Ovary (tissue), 9 donors: ENCODE measurements around the gene CDC14A. TPM values are rescaled to one million over a fixed set of nuclear protein-coding genes. Genes with fewer than 3 reads are reported as not detected.

Experiments used
- DNase-seq, 5 donors: peaks; one replicate each; pipeline ENCODE4 v3.0.0-alpha.2; 2019 to 2020
- H3K27ac ChIP-seq, 2 donors: fragments of 200-600 bp; one replicate each; pipeline versions ENCODE4 v1.5.1 to v1.8.0; 2019 to 2022
- H3K27me3 ChIP-seq: fragments of 200-600 bp; one replicate; pipeline ENCODE4 v1.8.0; 2022
- H3K36me3 ChIP-seq: fragments of 200-600 bp; sonication (generic); one replicate; pipeline ENCODE4 v1.5.1; 2019
- H3K4me1 ChIP-seq: one replicate; pipeline ENCODE4 v1.8.1; 2013; ENCODE audit warnings: mild to moderate bottlenecking, moderate library complexity; ENCODE audit not compliant: insufficient read depth
- H3K4me3 ChIP-seq: fragments of 200-600 bp; sonication (generic); one replicate; pipeline ENCODE4 v1.5.1; 2017
- H3K9me3 ChIP-seq, 2 donors: fragments of 200-600 bp in 1 of 2; sonication (generic) in 1 of 2; one replicate each; pipeline versions ENCODE4 v1.5.1 to v1.8.1; 2013 to 2019; ENCODE audit warnings: mild to moderate bottlenecking in 1 of 2, moderate library complexity in 1 of 2
- CTCF ChIP-seq, 3 donors: fragments of 450-650 bp in 2 of 3; fragments of 200-600 bp in 1 of 3; IDR thresholded peaks; one replicate each; pipeline versions ENCODE4 v1.5.1 to v1.8.0; 2016 to 2022; ENCODE audit warnings: antibody characterized with exemption in 3 of 3, mild to moderate bottlenecking in 1 of 3
- EP300 ChIP-seq: sonication (generic); formaldehyde crosslinking; IDR thresholded peaks from one replicate; pipeline ENCODE4 v1.6.1; 2017; ENCODE audit warnings: antibody characterized with exemption
- POLR2A ChIP-seq: fragments of 450-650 bp; IDR thresholded peaks from one replicate; pipeline ENCODE4 v1.6.1; 2017; ENCODE audit warnings: antibody characterized with exemption, mild to moderate bottlenecking, moderate library complexity
- WGBS, 3 donors: extraction: QIAGEN DNeasy Blood & Tissue Kit in 1 of 3; methylation state at CpG; one replicate each; pipeline versions ENCODE4 v1.1.5 to v1.1.7; 2013 to 2017; 5-methylcytosine and 5-hydroxymethylcytosine counted together
- intact Hi-C, 4 donors: fragments of 100-400 bp; cut with DNase I; formaldehyde crosslinking; loops; one replicate each; pipeline versions ENCODE4 v1.11.0 to v1.15.1; 2022 to 2023
- polyA plus RNA-seq, 2 donors: library from polyadenylated mRNA; stranded (reverse); fragments of 200-250 nt in 1 of 2; fragments of 350-450 nt in 1 of 2; fragmentation: Illumina TruSeq in 1 of 2; extraction: RNeasy Lipid Tissue Mini Kit (QIAGEN cat#74804) in 1 of 2; gene quantifications; one replicate each; pipeline ENCODE4 v1.2.3, GENCODE V29; 2013 to 2014
- total RNA-seq, 7 donors: library from RNA; depleted of rRNA in 2 of 7; stranded (reverse); fragments of >200 nt in 2 of 7; fragmentation: NEBNext Ultra II Directional in 3 of 7; extraction: Animal tissue kit (Norgen Biotek cat#: 25700) in 3 of 7; gene quantifications; one replicate each; pipeline versions ENCODE4 v1.1.0 to v1.2.4, GENCODE V29; 2016 to 2023
- donor health status: DM: no; HTN: no; CAD: no; lungs with moderate emphysema.
- donor health status: DM: no; HTN: no; CAD: no.
- donor health status: Bipolar disorder and iron deficiency.
- donor health status: DM: yes; HTN: yes; CAD: no.
- donor health status: DM: no; HTN: no; CAD: no.
- donor health status: DM: yes; HTN: yes; CAD: no.

CDC14A gene
- total and polyA plus RNA-seq, 9 donors, result 4.6 to 47.4 (median 8.6) TPM

- Histone ChIP-seq H3K27me3 (no peaks in the 10 kb centered on the region), H3K4me3 (no peak overlapping the region), H3K9me3 (no peaks in the 10 kb centered on the region), H3K36me3 (no peaks in the 10 kb centered on the region), H3K27ac (no peak overlapping the region), H3K4me1 (no peaks in the 10 kb centered on the region)
- no peak for DNase-seq
- 89 to 92% (median 92%) methylated on average over 3 of the region's 3 CpGs for WGBS, 3 donors
- TF ChIP-seq CTCF (IDR thresholded peaks at IDR 0.05), result no peak
- no peak for TF ChIP-seq EP300
- no peak for TF ChIP-seq POLR2A
- intact Hi-C loops, result no loop called here
Measured at GRCh38 chr1:100305954-100306353, 46.4 kb upstream of the CDC14A start.

DNA sequence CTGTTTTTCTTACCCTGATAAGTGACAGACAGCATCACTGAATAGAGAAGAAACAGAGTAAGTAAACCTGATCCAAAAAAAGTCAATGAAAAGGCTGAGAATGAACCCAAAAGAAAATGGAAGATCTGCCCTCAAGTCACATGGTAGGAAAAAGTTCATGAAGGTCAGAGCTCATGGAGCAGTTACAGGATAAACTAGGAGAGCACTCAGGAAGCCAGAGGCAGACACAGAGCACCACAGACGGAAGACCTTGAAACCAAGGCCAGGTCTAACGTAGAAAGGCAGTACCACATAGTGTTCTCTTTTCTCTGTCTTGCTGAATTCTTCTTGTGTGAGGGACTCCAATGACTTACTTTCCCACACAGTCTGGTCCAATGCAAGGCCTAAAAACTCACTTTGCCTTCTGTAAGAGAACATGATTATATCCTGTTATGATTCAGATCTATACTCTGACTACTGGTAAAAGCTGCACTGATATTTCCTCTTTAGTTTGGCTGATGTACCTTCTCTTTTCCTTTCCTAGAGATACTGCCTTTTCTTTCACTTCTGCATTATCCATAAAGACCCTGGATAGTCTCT lies 45.5 kb upstream of the CDC14A start:
- H3K4me3 ChIP-seq, result no peak overlapping the region
- no peaks in the 10 kb centered on the region for H3K9me3 ChIP-seq
- H3K27ac ChIP-seq, result no peak overlapping the region
- no peaks in the 10 kb centered on the region for H3K36me3 ChIP-seq
- H3K27me3 ChIP-seq, result no peaks in the 10 kb centered on the region
- WGBS, 3 donors, result 46 to 66% (median 54%) methylated on average over 2 of the region's 2 CpGs
- intact Hi-C loops, result no loop called here
- H3K4me1 ChIP-seq, result no peaks in the 10 kb centered on the region
- DNase-seq, result no peak
- TF ChIP-seq CTCF (IDR thresholded peaks at IDR 0.05) (no peak), POLR2A (no peak), EP300 (no peak)

DNA sequence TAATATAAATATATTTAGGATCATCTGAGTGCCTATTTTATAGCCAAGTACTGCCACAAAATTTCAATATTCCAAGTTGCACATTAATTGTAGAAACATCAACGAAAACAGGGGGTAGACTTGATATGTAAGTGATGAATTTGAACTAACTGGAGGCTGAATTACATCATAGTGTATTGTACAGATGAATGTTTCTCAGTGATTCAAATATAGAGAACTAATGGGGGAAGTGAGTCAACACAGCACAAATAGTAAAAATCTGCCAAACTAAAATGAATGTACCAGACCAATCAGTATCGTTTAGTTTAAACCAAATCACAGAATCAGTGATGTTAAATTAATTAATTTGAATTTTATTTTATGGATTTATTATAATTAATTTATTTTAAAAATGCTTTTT lies 43.5 kb upstream of the CDC14A start:
- Histone ChIP-seq H3K4me1 (no peaks in the 10 kb centered on the region), H3K27ac (no peak overlapping the region), H3K27me3 (no peaks in the 10 kb centered on the region), H3K9me3 (no peaks in the 10 kb centered on the region), H3K4me3 (no peak overlapping the region), H3K36me3 (no peaks in the 10 kb centered on the region)
- intact Hi-C loops, result no loop called here
- no peak for DNase-seq
- TF ChIP-seq POLR2A, result no peak
- TF ChIP-seq CTCF (IDR thresholded peaks at IDR 0.05), result no peak
- no peak for TF ChIP-seq EP300
- WGBS, 3 donors, result 78 to 87% (median 79%) methylated on average over 2 of the region's 2 CpGs

- H3K27me3 ChIP-seq, result no peaks in the 10 kb centered on the region
- no peaks in the 10 kb centered on the region for H3K36me3 ChIP-seq
- no peak for DNase-seq
- H3K4me1 ChIP-seq, result no peaks in the 10 kb centered on the region
- intact Hi-C loops, result no loop called here
- no peak overlapping the region for H3K27ac ChIP-seq
- TF ChIP-seq CTCF (IDR thresholded peaks at IDR 0.05) (no peak), EP300 (no peak), POLR2A (no peak)
- H3K9me3 ChIP-seq, result no peaks in the 10 kb centered on the region
- H3K4me3 ChIP-seq, result no peak overlapping the region
Measured at GRCh38 chr1:100309863-100310262, 42.4 kb upstream of the CDC14A start.
